HUES6 (cell line): ENCODE results near the gene SNCAIP.

Source experiments
- H3K27ac ChIP-seq: 2 replicates; pipeline ENCODE4 v1.7.0; 2013; ENCODE audit warnings: low read depth, mild to moderate bottlenecking, low read length, inconsistent platforms
- H3K27me3 ChIP-seq: 2 replicates; pipeline ENCODE4 v1.6.1; 2013; ENCODE audit warnings: low read length; ENCODE audit not compliant: control insufficient read depth, insufficient read depth
- H3K36me3 ChIP-seq: 2 replicates; pipeline ENCODE4 v1.6.1; 2013; ENCODE audit warnings: low read length; ENCODE audit not compliant: control insufficient read depth, insufficient read depth
- H3K4me1 ChIP-seq: 2 replicates; pipeline ENCODE4 v1.6.1; 2013; ENCODE audit warnings: low read length; ENCODE audit not compliant: control insufficient read depth, insufficient read depth
- H3K4me3 ChIP-seq: 2 replicates; pipeline ENCODE4 v1.5.1; 2013; ENCODE audit warnings: low read depth, low read length
- H3K9ac ChIP-seq: one replicate; pipeline ENCODE4 v1.6.1; 2013; ENCODE audit warnings: mild to moderate bottlenecking, low read length
- H3K9me3 ChIP-seq: 2 replicates; pipeline ENCODE4 v1.6.1; 2013; ENCODE audit warnings: low read depth, low read length; ENCODE audit not compliant: control insufficient read depth, insufficient read depth

The SNCAIP gene

GRCh38 chr5:122295138-122295537, 16.9 kb upstream of the SNCAIP start:
- Histone ChIP-seq H3K9ac (no peak overlapping the region), H3K27ac (no peak overlapping the region), H3K9me3 (peaks cover 4% of the 10 kb centered on the region; the same call in 1 of the 2 replicates), H3K4me1 (peaks cover 37% of the 10 kb centered on the region), H3K36me3 (no peaks in the 10 kb centered on the region), H3K27me3 (no peaks in the 10 kb centered on the region), H3K4me3 (no peak overlapping the region)

- Histone ChIP-seq H3K4me1 (peaks cover 21% of the 10 kb centered on the region), H3K4me3 (no peak overlapping the region), H3K9ac (no peak overlapping the region), H3K9me3 (peaks cover 4% of the 10 kb centered on the region; the same call in 1 of the 2 replicates), H3K27ac (no peak overlapping the region), H3K27me3 (no peaks in the 10 kb centered on the region), H3K36me3 (no peaks in the 10 kb centered on the region)
Observed at GRCh38 chr5:122296871-122297270, 15.2 kb upstream of the SNCAIP start.

DNA sequence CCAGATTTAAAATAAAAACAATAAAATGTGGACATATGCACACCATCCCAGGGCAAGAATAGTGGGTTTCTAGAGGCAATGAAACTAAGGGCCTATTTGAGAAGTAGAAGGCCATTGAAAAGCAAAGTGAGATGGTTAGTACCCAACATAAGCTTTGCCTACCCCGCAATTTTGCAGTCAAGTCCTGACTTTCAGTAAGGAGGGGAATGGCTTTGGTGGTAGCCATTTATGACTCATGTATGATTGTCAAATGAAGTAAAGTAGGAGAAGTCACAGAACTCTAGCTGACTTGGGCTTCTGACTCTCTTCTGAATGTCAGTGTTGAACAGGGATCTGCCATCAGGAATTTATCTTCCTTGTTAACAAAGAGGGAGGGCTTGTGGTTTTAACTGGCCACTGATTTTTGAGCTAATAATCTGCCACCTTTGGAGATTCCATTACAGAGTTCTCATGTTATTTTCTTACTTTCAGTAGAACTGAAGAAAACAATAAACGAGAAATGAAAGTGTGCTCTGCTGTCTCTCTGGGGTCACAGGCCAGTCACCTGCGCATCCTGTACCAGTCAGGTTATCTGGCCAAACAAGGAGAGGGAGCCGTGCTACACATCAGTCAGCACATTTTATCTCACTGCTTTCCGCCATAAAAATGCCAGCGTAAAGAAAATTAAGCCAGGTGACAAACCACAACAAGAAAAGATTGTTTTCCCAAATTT, 14.3 kb upstream of the SNCAIP start:
- H3K4me3 ChIP-seq: no peak overlapping the region
- H3K4me1 ChIP-seq: peaks cover 13% of the 10 kb centered on the region; the same call in 1 of the 2 replicates
- H3K27ac ChIP-seq: no peak overlapping the region
- H3K9me3 ChIP-seq: peaks cover 4% of the 10 kb centered on the region; the same call in 1 of the 2 replicates
- no peaks in the 10 kb centered on the region for H3K36me3 ChIP-seq
- no peaks in the 10 kb centered on the region for H3K27me3 ChIP-seq
- no peak overlapping the region for H3K9ac ChIP-seq

DNA sequence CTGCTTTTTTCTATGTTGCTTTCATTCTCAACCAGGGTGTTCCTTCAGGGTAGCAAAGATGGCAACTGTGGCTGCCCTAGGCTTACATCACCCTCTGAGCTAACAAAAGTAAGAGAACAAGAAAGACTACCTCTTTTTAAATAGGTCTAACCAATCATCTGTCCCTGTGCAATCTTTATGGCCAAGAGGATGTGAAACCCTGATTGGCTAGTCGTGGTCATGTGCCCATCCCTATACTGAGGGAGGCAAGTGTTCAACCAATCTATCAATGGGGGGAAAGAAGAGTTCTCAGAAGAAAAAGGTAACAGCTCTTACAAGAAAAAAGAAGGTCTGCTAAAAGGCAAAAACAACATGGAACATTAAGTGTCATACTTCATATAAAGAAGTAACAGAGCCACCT, 11.7 kb upstream of the SNCAIP start:
- no peak overlapping the region for H3K4me3 ChIP-seq
- H3K27ac ChIP-seq: no peak overlapping the region
- no peaks in the 10 kb centered on the region for H3K27me3 ChIP-seq
- H3K9me3 ChIP-seq: no peaks in the 10 kb centered on the region
- no peaks in the 10 kb centered on the region for H3K36me3 ChIP-seq
- H3K4me1 ChIP-seq: peaks cover 13% of the 10 kb centered on the region; the same call in 1 of the 2 replicates
- no peak overlapping the region for H3K9ac ChIP-seq

GRCh38 chr5:122301016-122301415, 11.0 kb upstream of the SNCAIP start:
- H3K27me3 ChIP-seq: no peaks in the 10 kb centered on the region
- H3K9ac ChIP-seq: no peak overlapping the region
- no peak overlapping the region for H3K4me3 ChIP-seq
- peaks cover 13% of the 10 kb centered on the region; the same call in 1 of the 2 replicates for H3K4me1 ChIP-seq
- no peak overlapping the region for H3K27ac ChIP-seq
- no peaks in the 10 kb centered on the region for H3K9me3 ChIP-seq
- no peaks in the 10 kb centered on the region for H3K36me3 ChIP-seq

DNA sequence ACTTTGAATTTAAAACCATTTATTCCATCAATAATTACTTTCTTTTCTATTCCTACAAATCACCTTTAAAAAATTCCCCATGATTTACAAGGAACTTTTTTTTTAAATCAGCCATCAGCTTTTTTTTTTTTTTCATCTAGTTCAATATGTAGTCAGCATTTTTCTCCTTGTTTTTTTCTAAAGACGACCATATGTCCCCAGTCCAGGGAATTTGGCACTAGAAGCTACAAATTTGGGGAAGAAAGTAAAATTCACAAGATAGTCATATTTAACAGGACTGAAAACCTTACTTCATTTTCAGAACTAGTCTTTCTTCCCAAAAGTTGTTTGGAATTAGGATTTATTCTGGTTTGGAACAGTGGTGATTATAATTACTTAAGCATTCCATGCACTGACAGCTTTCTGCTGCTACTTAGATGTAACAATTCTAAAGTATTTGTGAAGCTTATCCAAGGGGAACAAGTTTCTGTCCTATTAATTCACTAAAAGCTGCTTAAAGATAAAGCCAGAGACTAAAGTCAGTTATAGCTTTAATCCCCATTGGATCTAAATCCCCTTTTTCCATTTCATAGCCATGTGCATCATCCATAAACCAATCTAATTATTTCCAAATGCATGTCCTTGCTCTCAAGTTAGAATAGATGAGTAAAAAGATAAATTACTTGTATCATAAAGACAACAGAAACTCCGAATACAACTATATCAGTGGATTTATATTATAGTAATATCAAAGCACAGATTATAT, 7.4 kb upstream of the SNCAIP start:
- H3K36me3 ChIP-seq: no peaks in the 10 kb centered on the region
- peaks cover 2% of the 10 kb centered on the region; the same call in 1 of the 2 replicates for H3K9me3 ChIP-seq
- H3K27ac ChIP-seq: no peak overlapping the region
- H3K4me3 ChIP-seq: no peak overlapping the region
- no peaks in the 10 kb centered on the region for H3K4me1 ChIP-seq
- no peak overlapping the region for H3K9ac ChIP-seq
- no peaks in the 10 kb centered on the region for H3K27me3 ChIP-seq

DNA sequence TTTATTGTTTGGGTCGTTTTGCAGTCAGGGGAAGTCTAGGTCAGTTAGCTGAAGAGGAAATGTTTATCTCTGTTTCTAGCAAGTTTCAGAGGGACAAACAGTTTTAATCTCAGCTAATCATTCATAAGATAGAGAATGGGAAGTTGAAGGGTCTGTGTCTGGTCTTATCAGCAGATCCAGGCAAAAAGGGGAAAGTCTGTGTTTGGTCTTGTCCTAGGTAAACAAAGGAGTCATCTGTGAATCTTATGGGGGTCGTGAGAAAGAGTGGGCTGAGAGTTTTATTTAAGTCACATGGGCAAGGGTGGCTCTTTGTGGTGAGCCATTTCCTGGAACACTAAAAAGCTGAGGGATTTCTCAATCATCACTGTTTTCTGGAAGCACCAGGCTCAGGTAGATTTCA, 5.6 kb upstream of the SNCAIP start:
- Histone ChIP-seq H3K9ac (no peak overlapping the region), H3K36me3 (no peaks in the 10 kb centered on the region), H3K27me3 (peaks cover 12% of the 10 kb centered on the region), H3K4me1 (no peaks in the 10 kb centered on the region; the same call in 1 of the 2 replicates), H3K4me3 (no peak overlapping the region), H3K9me3 (peaks cover 2% of the 10 kb centered on the region; the same call in 1 of the 2 replicates), H3K27ac (no peak overlapping the region)

- no peaks in the 10 kb centered on the region for H3K36me3 ChIP-seq
- H3K4me3 ChIP-seq: peak overlapping the region; percentile 75
- peaks cover 39% of the 10 kb centered on the region for H3K27me3 ChIP-seq
- peaks cover 7% of the 10 kb centered on the region for H3K4me1 ChIP-seq
- peaks cover 2% of the 10 kb centered on the region; the same call in 1 of the 2 replicates for H3K9me3 ChIP-seq
- no peak overlapping the region for H3K27ac ChIP-seq
- H3K9ac ChIP-seq: no peak overlapping the region
Observed at GRCh38 chr5:122310889-122311288, 1.1 kb upstream of the SNCAIP start.

GRCh38 chr5:122311497-122311960, 508 bp upstream of the SNCAIP start:
- H3K27ac ChIP-seq: no peak overlapping the region
- H3K4me1 ChIP-seq: peaks cover 7% of the 10 kb centered on the region
- H3K36me3 ChIP-seq: no peaks in the 10 kb centered on the region
- H3K9me3 ChIP-seq: peaks cover 2% of the 10 kb centered on the region; the same call in 1 of the 2 replicates
- peaks cover 39% of the 10 kb centered on the region for H3K27me3 ChIP-seq
- H3K4me3 ChIP-seq: peak overlapping the region; percentile 75
- H3K9ac ChIP-seq: peak overlapping the region; percentile 39

- Histone ChIP-seq H3K9me3 (peaks cover 2% of the 10 kb centered on the region; the same call in 1 of the 2 replicates), H3K27ac (no peak overlapping the region), H3K4me3 (peak overlapping the region; percentile 75), H3K36me3 (no peaks in the 10 kb centered on the region), H3K27me3 (peaks cover 39% of the 10 kb centered on the region), H3K9ac (peak overlapping the region; percentile 67), H3K4me1 (peaks cover 7% of the 10 kb centered on the region)
Observed at GRCh38 chr5:122312591-122313406, 762 bp downstream of the SNCAIP start.
